Uterus (tissue), 2 donors: Measurements from ENCODE around the gene PMPCA.

Experiments used
- POLR2A ChIP-seq, 2 donors: fragments of 450-650 bp; IDR thresholded peaks; one replicate each; pipeline ENCODE4 v1.6.1; 2016; ENCODE audit warnings: antibody characterized with exemption in 2 of 2, mild to moderate bottlenecking in 1 of 2, moderate library complexity in 1 of 2
- TF ChIP-seq, protein P1 (sequence below), 4 experiments: fragments of 200-600 bp in 2 of 4; fragments of 450-650 bp in 2 of 4; sonication (generic) in 2 of 4; IDR thresholded peaks; one replicate each; pipeline ENCODE4 v1.5.1; 2016 to 2019; ENCODE audit warnings: antibody characterized with exemption in 4 of 4, mild to moderate bottlenecking in 2 of 4, moderate library complexity in 1 of 4

DNA sequence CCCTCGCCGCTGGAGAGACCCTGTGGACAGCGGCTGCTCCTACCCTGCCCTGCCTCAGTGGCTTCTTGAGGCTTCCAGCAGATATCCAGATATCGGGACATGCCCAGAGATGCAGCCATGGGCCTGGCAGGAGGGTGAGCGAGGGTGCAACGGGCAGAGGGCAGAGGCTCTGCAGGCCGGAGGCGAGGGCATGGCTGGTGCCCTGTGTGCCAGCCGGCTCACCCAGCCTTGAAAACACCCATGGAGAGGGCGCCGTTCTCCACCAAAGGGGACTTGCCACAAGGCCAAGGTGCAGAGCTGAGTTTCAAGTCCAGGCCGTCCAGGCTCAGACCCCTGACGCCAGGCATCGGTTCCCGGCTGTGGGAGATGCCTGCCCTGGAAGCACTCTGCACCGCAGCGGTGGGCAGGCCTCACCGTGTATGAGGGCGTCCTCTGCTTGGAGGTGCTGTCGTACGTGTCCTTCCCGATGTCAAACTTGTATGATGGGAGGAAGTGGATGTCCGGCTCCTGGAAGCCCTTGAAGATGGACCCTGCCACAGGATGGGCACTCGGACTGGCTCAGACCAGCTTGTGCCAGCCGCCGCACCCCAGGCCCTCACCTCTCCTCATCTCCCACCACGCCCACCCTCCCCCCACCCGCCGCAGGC lies 20.3 kb downstream of the PMPCA start:
- TF ChIP-seq, protein P1, sequence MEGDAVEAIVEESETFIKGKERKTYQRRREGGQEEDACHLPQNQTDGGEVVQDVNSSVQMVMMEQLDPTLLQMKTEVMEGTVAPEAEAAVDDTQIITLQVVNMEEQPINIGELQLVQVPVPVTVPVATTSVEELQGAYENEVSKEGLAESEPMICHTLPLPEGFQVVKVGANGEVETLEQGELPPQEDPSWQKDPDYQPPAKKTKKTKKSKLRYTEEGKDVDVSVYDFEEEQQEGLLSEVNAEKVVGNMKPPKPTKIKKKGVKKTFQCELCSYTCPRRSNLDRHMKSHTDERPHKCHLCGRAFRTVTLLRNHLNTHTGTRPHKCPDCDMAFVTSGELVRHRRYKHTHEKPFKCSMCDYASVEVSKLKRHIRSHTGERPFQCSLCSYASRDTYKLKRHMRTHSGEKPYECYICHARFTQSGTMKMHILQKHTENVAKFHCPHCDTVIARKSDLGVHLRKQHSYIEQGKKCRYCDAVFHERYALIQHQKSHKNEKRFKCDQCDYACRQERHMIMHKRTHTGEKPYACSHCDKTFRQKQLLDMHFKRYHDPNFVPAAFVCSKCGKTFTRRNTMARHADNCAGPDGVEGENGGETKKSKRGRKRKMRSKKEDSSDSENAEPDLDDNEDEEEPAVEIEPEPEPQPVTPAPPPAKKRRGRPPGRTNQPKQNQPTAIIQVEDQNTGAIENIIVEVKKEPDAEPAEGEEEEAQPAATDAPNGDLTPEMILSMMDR (IDR thresholded peaks at IDR 0.05): no peak
- no peak for TF ChIP-seq POLR2A (IDR thresholded peaks at IDR 0.05)
